ENCODE results near the gene HELZ.

The HELZ gene

GRCh38 chr17:67225316-67225715, 19.7 kb downstream of the HELZ start:
- H3K27ac ChIP-seq = no peak overlapping the region
- DNase-seq (ENCODE audit: low spot score) = no peak
- no peak for TF ChIP-seq CTCF (conservative IDR thresholded peaks at IDR 0.05; ENCODE audit: low read depth)
- POLR2A ChIA-PET (ENCODE audit: low non-redundant PET) = no interaction called here
- CTCF ChIA-PET = no interaction called here

- CTCF ChIA-PET = no interaction called here
- H3K27ac ChIP-seq = no peak overlapping the region
- DNase-seq (ENCODE audit: low spot score) = no peak
- TF ChIP-seq CTCF (conservative IDR thresholded peaks at IDR 0.05; ENCODE audit: low read depth) = no peak
- POLR2A ChIA-PET (ENCODE audit: low non-redundant PET) = no interaction called here
Measured at GRCh38 chr17:67224736-67225135, 20.3 kb downstream of the HELZ start.

- DNase-seq (ENCODE audit: low spot score) = peak; percentile 17
- ChIA-PET POLR2A (ENCODE audit: low non-redundant PET) (no interaction called here), CTCF (interaction anchor here (0.6 to 0.9 kb wide), 2 partner anchors 10 to 498 kb away, joined by 4 read pairs; no protein-coding TSS in a partner anchor)
- TF ChIP-seq CTCF (conservative IDR thresholded peaks at IDR 0.05; ENCODE audit: low read depth) = no peak
- no peak overlapping the region for H3K27ac ChIP-seq
Measured at GRCh38 chr17:67223924-67224323, 21.1 kb downstream of the HELZ start.

GRCh38 chr17:67221062-67221998, 23.7 kb downstream of the HELZ start:
- no peak overlapping the region for H3K27ac ChIP-seq
- CTCF ChIA-PET = interaction anchor here (0.6 to 1.5 kb wide), 4 partner anchors 22 to 117 kb away, joined by 3 to 5 read pairs (median 3); no protein-coding TSS in a partner anchor
- DNase-seq (ENCODE audit: low spot score) = peak; percentile 41
- POLR2A ChIA-PET (ENCODE audit: low non-redundant PET) = interaction anchor here (0.6 kb wide), 1 partner anchor 146 kb away, joined by 4 read pairs; no protein-coding TSS in a partner anchor
- peak; percentile 76 for TF ChIP-seq CTCF (conservative IDR thresholded peaks at IDR 0.05; ENCODE audit: low read depth)

- no peak for TF ChIP-seq CTCF (conservative IDR thresholded peaks at IDR 0.05; ENCODE audit: low read depth)
- ChIA-PET POLR2A (ENCODE audit: low non-redundant PET) (no interaction called here), CTCF (interaction anchor here (0.8 kb wide), 1 partner anchor 20 kb away, joined by 6 read pairs; no protein-coding TSS in a partner anchor)
Measured at GRCh38 chr17:67218385-67218950, 26.5 kb downstream of the HELZ start.

GRCh38 chr17:67217446-67217845, 27.6 kb downstream of the HELZ start:
- CTCF ChIA-PET = interaction anchor here (0.5 kb wide), 1 partner anchor 33 kb away, joined by 3 read pairs; no protein-coding TSS in a partner anchor

More at GRCh38 chr17:67218385-67218950, 26.5 kb downstream of the HELZ start:
- no peak overlapping the region for H3K27ac ChIP-seq
- no peak for DNase-seq (ENCODE audit: low spot score)

More at GRCh38 chr17:67217446-67217845, 27.6 kb downstream of the HELZ start:
- DNase-seq (ENCODE audit: low spot score) = no peak
- no peak for TF ChIP-seq CTCF (conservative IDR thresholded peaks at IDR 0.05; ENCODE audit: low read depth)
- POLR2A ChIA-PET (ENCODE audit: low non-redundant PET) = no interaction called here
- H3K27ac ChIP-seq = no peak overlapping the region
